HG03521 (cell line): ENCODE data around the gene SH3BP2.
A peak's percentile ranks its signal among the peaks of the same experiment; 100 is the strongest.

Experiments used
- ATAC-seq: cut with Tn5 transposase; IDR thresholded peaks from one replicate; pipeline ENCODE4 v1.9.1; 2021; ENCODE audit warnings: mild to moderate bottlenecking, moderate library complexity; ENCODE audit not compliant: unreplicated experiment

SH3BP2 gene

GRCh38 chr4:2850966-2851798, 58.3 kb downstream of the SH3BP2 start:
- no peak for ATAC-seq

- ATAC-seq, result peak; percentile 60
Measured at GRCh38 chr4:2852481-2852921, 59.6 kb downstream of the SH3BP2 start.

GRCh38 chr4:2855584-2855983, 62.7 kb downstream of the SH3BP2 start:
- ATAC-seq, result no peak

- ATAC-seq, result no peak
Measured at GRCh38 chr4:2856266-2856665, 63.4 kb downstream of the SH3BP2 start.

- no peak for ATAC-seq
Measured at GRCh38 chr4:2857349-2857927, 64.6 kb downstream of the SH3BP2 start.

GRCh38 chr4:2858451-2859217, 65.7 kb downstream of the SH3BP2 start:
- no peak for ATAC-seq

- no peak for ATAC-seq
Measured at GRCh38 chr4:2859514-2859913, 66.6 kb downstream of the SH3BP2 start.

GRCh38 chr4:2860391-2861348, 67.8 kb downstream of the SH3BP2 start:
- ATAC-seq, result no peak

- no peak for ATAC-seq
Measured at GRCh38 chr4:2861631-2862436, 68.9 kb downstream of the SH3BP2 start.

GRCh38 chr4:2862528-2862927, 69.6 kb downstream of the SH3BP2 start:
- no peak for ATAC-seq

- ATAC-seq, result no peak
Measured at GRCh38 chr4:2863649-2864048, 70.8 kb downstream of the SH3BP2 start.

- no peak for ATAC-seq
Measured at GRCh38 chr4:2865196-2865780, 72.4 kb downstream of the SH3BP2 start.

GRCh38 chr4:2866160-2866861, 73.4 kb downstream of the SH3BP2 start:
- no peak for ATAC-seq

GRCh38 chr4:2866891-2867290, 74.0 kb downstream of the SH3BP2 start:
- no peak for ATAC-seq

GRCh38 chr4:2867758-2868491, 75.0 kb downstream of the SH3BP2 start:
- ATAC-seq, result no peak

GRCh38 chr4:2868877-2869487, 76.1 kb downstream of the SH3BP2 start:
- no peak for ATAC-seq

- no peak for ATAC-seq
Measured at GRCh38 chr4:2869659-2870058, 76.8 kb downstream of the SH3BP2 start.

GRCh38 chr4:2870082-2870481, 77.2 kb downstream of the SH3BP2 start:
- ATAC-seq, result no peak
